ENCODE results near the gene MAMLD1. TPM values are rescaled to one million over a fixed set of nuclear protein-coding genes. Genes with fewer than 3 reads are reported as not detected.

MAMLD1 gene
- polyA plus RNA-seq, 1 donor (not counting 4 experiments of a cell fraction or from before 2014, with no cell fraction given): 0.98 TPM

DNA sequence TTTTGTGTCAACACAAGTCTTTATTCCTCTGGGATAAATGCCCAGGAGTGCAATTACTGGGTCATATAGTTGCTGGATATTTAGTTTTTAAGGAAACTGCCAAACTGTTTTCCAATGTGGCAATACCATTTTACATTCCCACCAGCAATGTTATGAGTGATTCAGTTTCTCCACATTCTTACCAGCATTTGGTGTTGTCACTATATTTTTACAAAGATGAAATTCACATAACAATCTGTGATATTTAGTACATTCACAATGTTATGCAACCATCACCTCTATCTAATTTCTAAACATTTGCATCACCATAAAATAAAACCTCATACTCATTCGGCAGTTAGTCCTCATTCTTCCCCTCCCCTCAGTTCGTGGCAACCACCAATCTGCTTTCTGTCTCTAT is 75.0 kb downstream of the MAMLD1 start:
- no peaks in the 10 kb centered on the region for H3K79me2 ChIP-seq (ENCODE audit: control insufficient read depth, insufficient read depth, low read length)
- H2AFZ ChIP-seq (ENCODE audit: control insufficient read depth, low read length): no peak overlapping the region
- H3K36me3 ChIP-seq (ENCODE audit: control insufficient read depth in 2 of 2, extremely low read depth in 1 of 2, insufficient read depth in 2 of 2, low read length in 2 of 2): no peaks in the 10 kb centered on the region
- no peak overlapping the region for H3K9ac ChIP-seq (ENCODE audit: control insufficient read depth, extremely low read depth, insufficient read depth, low read length)
- no peak overlapping the region for H3K27ac ChIP-seq (ENCODE audit: control insufficient read depth, insufficient read depth, low read length)
- no peaks in the 10 kb centered on the region for H4K20me1 ChIP-seq (ENCODE audit: control insufficient read depth, extremely low read depth, insufficient read depth, low read length)
- no peaks in the 10 kb centered on the region for H3K4me1 ChIP-seq (ENCODE audit: control insufficient read depth, extremely low read depth, insufficient read depth, low read length)
- no peak overlapping the region for H3K4me3 ChIP-seq (ENCODE audit: control insufficient read depth in 2 of 3, extremely low read depth in 1 of 3, insufficient read depth in 2 of 3, low read depth in 1 of 3, low read length in 3 of 3)
- H3K9me1 ChIP-seq (ENCODE audit: control insufficient read depth, extremely low read depth, insufficient read depth, low read length): no peaks in the 10 kb centered on the region
- dilution Hi-C loops (cut with MboI; ENCODE audit: extremely low pct_ligation_motif_present, low sequenced_read_pairs): no loop called here
- DNase-seq (ENCODE audit: low read depth, low spot score): no peak
- H3K27me3 ChIP-seq (ENCODE audit: control insufficient read depth, extremely low read depth, insufficient read depth, low read length): no peaks in the 10 kb centered on the region
- no peak for FAIRE-seq
- H3K9me3 ChIP-seq (ENCODE audit: control insufficient read depth, low read depth, low read length): no peaks in the 10 kb centered on the region
- H3K4me2 ChIP-seq (ENCODE audit: control insufficient read depth, extremely low read depth, insufficient read depth, low read depth, low read length): no peak overlapping the region
- TF ChIP-seq, protein P1, sequence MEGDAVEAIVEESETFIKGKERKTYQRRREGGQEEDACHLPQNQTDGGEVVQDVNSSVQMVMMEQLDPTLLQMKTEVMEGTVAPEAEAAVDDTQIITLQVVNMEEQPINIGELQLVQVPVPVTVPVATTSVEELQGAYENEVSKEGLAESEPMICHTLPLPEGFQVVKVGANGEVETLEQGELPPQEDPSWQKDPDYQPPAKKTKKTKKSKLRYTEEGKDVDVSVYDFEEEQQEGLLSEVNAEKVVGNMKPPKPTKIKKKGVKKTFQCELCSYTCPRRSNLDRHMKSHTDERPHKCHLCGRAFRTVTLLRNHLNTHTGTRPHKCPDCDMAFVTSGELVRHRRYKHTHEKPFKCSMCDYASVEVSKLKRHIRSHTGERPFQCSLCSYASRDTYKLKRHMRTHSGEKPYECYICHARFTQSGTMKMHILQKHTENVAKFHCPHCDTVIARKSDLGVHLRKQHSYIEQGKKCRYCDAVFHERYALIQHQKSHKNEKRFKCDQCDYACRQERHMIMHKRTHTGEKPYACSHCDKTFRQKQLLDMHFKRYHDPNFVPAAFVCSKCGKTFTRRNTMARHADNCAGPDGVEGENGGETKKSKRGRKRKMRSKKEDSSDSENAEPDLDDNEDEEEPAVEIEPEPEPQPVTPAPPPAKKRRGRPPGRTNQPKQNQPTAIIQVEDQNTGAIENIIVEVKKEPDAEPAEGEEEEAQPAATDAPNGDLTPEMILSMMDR (optimal IDR thresholded peaks at IDR 0.05 in 1 of 3, IDR thresholded peaks at IDR 0.05 in 1 of 3, conservative IDR thresholded peaks at IDR 0.05 in 1 of 3; ENCODE audit: extremely low read depth in 1 of 3, insufficient read depth in 2 of 3, low read length in 3 of 3): no peak
- no peak for TF ChIP-seq EZH2 (IDR thresholded peaks at IDR 0.05; ENCODE audit: low read length)

- no peaks in the 10 kb centered on the region for H3K9me1 ChIP-seq (ENCODE audit: control insufficient read depth, extremely low read depth, insufficient read depth, low read length)
- H3K4me1 ChIP-seq (ENCODE audit: control insufficient read depth, extremely low read depth, insufficient read depth, low read length): no peaks in the 10 kb centered on the region
- H3K36me3 ChIP-seq (ENCODE audit: control insufficient read depth in 2 of 2, extremely low read depth in 1 of 2, insufficient read depth in 2 of 2, low read length in 2 of 2): no peaks in the 10 kb centered on the region
- no peaks in the 10 kb centered on the region for H3K27me3 ChIP-seq (ENCODE audit: control insufficient read depth, extremely low read depth, insufficient read depth, low read length)
- FAIRE-seq (no peak), DNase-seq (ENCODE audit: low read depth, low spot score) (no peak)
- H3K4me3 ChIP-seq (ENCODE audit: control insufficient read depth in 2 of 3, extremely low read depth in 1 of 3, insufficient read depth in 2 of 3, low read depth in 1 of 3, low read length in 3 of 3): no peak overlapping the region
- TF ChIP-seq, protein P1 (optimal IDR thresholded peaks at IDR 0.05 in 1 of 3, IDR thresholded peaks at IDR 0.05 in 1 of 3, conservative IDR thresholded peaks at IDR 0.05 in 1 of 3; ENCODE audit: extremely low read depth in 1 of 3, insufficient read depth in 2 of 3, low read length in 3 of 3): no peak
- no peak for TF ChIP-seq EZH2 (IDR thresholded peaks at IDR 0.05; ENCODE audit: low read length)
- dilution Hi-C loops (cut with MboI; ENCODE audit: extremely low pct_ligation_motif_present, low sequenced_read_pairs): no loop called here
- no peak overlapping the region for H3K4me2 ChIP-seq (ENCODE audit: control insufficient read depth, extremely low read depth, insufficient read depth, low read depth, low read length)
- no peaks in the 10 kb centered on the region for H3K9me3 ChIP-seq (ENCODE audit: control insufficient read depth, low read depth, low read length)
- no peak overlapping the region for H3K27ac ChIP-seq (ENCODE audit: control insufficient read depth, insufficient read depth, low read length)
- no peaks in the 10 kb centered on the region for H4K20me1 ChIP-seq (ENCODE audit: control insufficient read depth, extremely low read depth, insufficient read depth, low read length)
- H3K9ac ChIP-seq (ENCODE audit: control insufficient read depth, extremely low read depth, insufficient read depth, low read length): no peak overlapping the region
- H3K79me2 ChIP-seq (ENCODE audit: control insufficient read depth, insufficient read depth, low read length): no peaks in the 10 kb centered on the region
- H2AFZ ChIP-seq (ENCODE audit: control insufficient read depth, low read length): no peak overlapping the region
These were observed 83.0 kb downstream of the MAMLD1 start for GRCh38 chrX:150446151-150446550.

Data from keratinocyte (primary cell).